HL-60 (cell line): ENCODE measurements around the gene ZSCAN21.

Experiments used
- DNase-seq, 2 experiments: peaks; one replicate each; pipeline ENCODE4 v3.0.0-alpha.2; 2010 to 2020; ENCODE audit warnings: low read depth in 1 of 2, low spot score in 1 of 2
- H3K27ac ChIP-seq: fragments of 250-450 bp; sonication (Bioruptor Pico); replicated peaks from 2 replicates; pipeline ENCODE4 v1.5.1; 2020; ENCODE audit warnings: mild to moderate bottlenecking, moderate library complexity
- H3K27me3 ChIP-seq: fragments of 250-450 bp; sonication (Bioruptor Pico); 2 replicates; pipeline ENCODE4 v1.5.1; 2021; ENCODE audit warnings: mild to moderate bottlenecking, moderate library complexity; ENCODE audit not compliant: insufficient read depth, poor library complexity, severe bottlenecking
- H3K4me3 ChIP-seq: replicated peaks from 2 replicates; pipeline ENCODE4 v1.5.1; 2011; ENCODE audit warnings: mild to moderate bottlenecking, control low read depth, low read length; ENCODE audit not compliant: insufficient read depth
- CTCF ChIP-seq: IDR thresholded peaks from one replicate; pipeline ENCODE4 v1.5.1; 2011; ENCODE audit warnings: low read length, control low read depth, inconsistent platforms; ENCODE audit not compliant: insufficient read depth
- GABPA ChIP-seq: IDR thresholded peaks from 2 replicates; pipeline ENCODE4 v1.6.1; 2012; ENCODE audit warnings: low read depth
- POLR2AphosphoS5 ChIP-seq: IDR thresholded peaks from 2 replicates; pipeline ENCODE4 v1.6.1; 2012; ENCODE audit warnings: low read depth
- REST ChIP-seq: IDR thresholded peaks from 2 replicates; pipeline ENCODE4 v1.6.1; 2012; ENCODE audit warnings: low read depth; ENCODE audit not compliant: insufficient replicate concordance
- SPI1 ChIP-seq: IDR thresholded peaks from 2 replicates; pipeline ENCODE4 v1.6.1; 2012; ENCODE audit warnings: low read depth, mild to moderate bottlenecking, borderline replicate concordance

Gene ZSCAN21

GRCh38 chr7:100016215-100016901 is 33.2 kb upstream of the ZSCAN21 start:
- peak overlapping the region; percentile 97 for H3K4me3 ChIP-seq
- no peak for TF ChIP-seq REST
- TF ChIP-seq SPI1, result no peak
- no peak for TF ChIP-seq CTCF
- TF ChIP-seq POLR2AphosphoS5, result no peak
- no peak for TF ChIP-seq GABPA
- DNase-seq, result no peak
- no peaks in the 10 kb centered on the region for H3K27me3 ChIP-seq
- H3K27ac ChIP-seq, result peak overlapping the region; percentile 83

GRCh38 chr7:100017300-100017699 is 32.3 kb upstream of the ZSCAN21 start:
- H3K4me3 ChIP-seq, result no peak overlapping the region

GRCh38 chr7:100017875-100018274 is 31.7 kb upstream of the ZSCAN21 start:
- H3K27ac ChIP-seq, result no peak overlapping the region
- DNase-seq, result no peak
- H3K27me3 ChIP-seq, result no peaks in the 10 kb centered on the region
- no peak overlapping the region for H3K4me3 ChIP-seq
- TF ChIP-seq REST (no peak), CTCF (no peak), POLR2AphosphoS5 (no peak), GABPA (no peak)

More at GRCh38 chr7:100017300-100017699, 32.3 kb upstream of the ZSCAN21 start:
- H3K27me3 ChIP-seq, result no peaks in the 10 kb centered on the region
- H3K27ac ChIP-seq, result no peak overlapping the region
- no peak for TF ChIP-seq POLR2AphosphoS5
- no peak for DNase-seq

- TF ChIP-seq SPI1 (no peak), CTCF (no peak), POLR2AphosphoS5 (no peak), GABPA (no peak), REST (no peak)
- no peak for DNase-seq
- H3K27ac ChIP-seq, result peak overlapping the region; percentile 54
Observed at GRCh38 chr7:100019908-100020307, 29.7 kb upstream of the ZSCAN21 start.

More at GRCh38 chr7:100019908-100020307, 29.7 kb upstream of the ZSCAN21 start:
- Histone ChIP-seq H3K4me3 (no peak overlapping the region), H3K27me3 (no peaks in the 10 kb centered on the region)
